H9 (cell line): ENCODE measurements around the gene RYR1. TPM values are rescaled to one million over a fixed set of nuclear protein-coding genes. Genes with fewer than 3 reads are reported as not detected.

Experiments used
- DNase-seq: peaks from one replicate; pipeline ENCODE4 v3.0.0-alpha.2; 2017
- H2AFZ ChIP-seq: one replicate; pipeline ENCODE4 v1.6.1; 2013; ENCODE audit warnings: mild to moderate bottlenecking, low read length, control low read depth, moderate library complexity
- H2AK5ac ChIP-seq: 2 replicates; pipeline ENCODE4 v1.6.1; 2013; ENCODE audit warnings: low read length, control low read depth, mixed read lengths; ENCODE audit not compliant: insufficient read length
- H2BK120ac ChIP-seq: one replicate; pipeline ENCODE4 v1.6.1; 2013; ENCODE audit warnings: low read depth, mild to moderate bottlenecking, low read length, control low read depth, inconsistent platforms; ENCODE audit not compliant: poor library complexity, severe bottlenecking
- H2BK12ac ChIP-seq: 2 replicates; pipeline ENCODE4 v1.6.1; 2013; ENCODE audit warnings: low read length, control low read depth, mixed read lengths, low read depth; ENCODE audit not compliant: insufficient read length
- H2BK15ac ChIP-seq: 2 replicates; pipeline ENCODE4 v1.6.1; 2013; ENCODE audit warnings: low read depth, low read length, control low read depth
- H2BK20ac ChIP-seq: one replicate; pipeline ENCODE4 v1.6.1; 2013; ENCODE audit warnings: low read depth, mild to moderate bottlenecking, low read length, control low read depth, inconsistent platforms; ENCODE audit not compliant: poor library complexity, severe bottlenecking
- H2BK5ac ChIP-seq: 2 replicates; pipeline ENCODE4 v1.6.1; 2013; ENCODE audit warnings: low read length, control low read depth, mixed read lengths; ENCODE audit not compliant: insufficient read length
- H3K14ac ChIP-seq: 2 replicates; pipeline ENCODE4 v1.6.1; 2013; ENCODE audit warnings: low read length, control low read depth; ENCODE audit not compliant: insufficient read depth
- H3K18ac ChIP-seq: 2 replicates; pipeline ENCODE4 v1.6.1; 2013; ENCODE audit warnings: low read depth, mild to moderate bottlenecking, mixed read lengths, low read length, control low read depth; ENCODE audit not compliant: insufficient read length
- H3K23ac ChIP-seq: 2 replicates; pipeline ENCODE4 v1.6.1; 2013; ENCODE audit warnings: low read length, control low read depth, mixed read lengths, low read depth; ENCODE audit not compliant: insufficient read length
- H3K23me2 ChIP-seq: 2 replicates; pipeline ENCODE4 v1.6.1; 2013; ENCODE audit warnings: low read depth, mild to moderate bottlenecking, mixed read lengths, low read length, control low read depth; ENCODE audit not compliant: insufficient read length, poor library complexity, severe bottlenecking
- H3K27ac ChIP-seq: 2 replicates; pipeline ENCODE4 v1.5.1; 2013; ENCODE audit warnings: low read length, control low read depth, mixed read lengths, low read depth; ENCODE audit not compliant: insufficient read length
- H3K27me3 ChIP-seq: 2 replicates; pipeline ENCODE4 v1.6.1; 2013; ENCODE audit warnings: low read length, control low read depth, inconsistent platforms; ENCODE audit not compliant: insufficient read depth
- H3K4ac ChIP-seq: 2 replicates; pipeline ENCODE4 v1.6.1; 2013; ENCODE audit warnings: low read depth, mild to moderate bottlenecking, control low read depth, inconsistent platforms, low read length, moderate library complexity
- H3K4me1 ChIP-seq: 2 replicates; pipeline ENCODE4 v1.6.1; 2013; ENCODE audit warnings: low read length, control low read depth, inconsistent platforms; ENCODE audit not compliant: insufficient read depth
- H3K4me2 ChIP-seq: 2 replicates; pipeline ENCODE4 v1.6.1; 2013; ENCODE audit warnings: low read length, control low read depth, mixed read lengths; ENCODE audit not compliant: insufficient read length, insufficient read depth
- H3K56ac ChIP-seq: 2 replicates; pipeline ENCODE4 v1.6.1; 2013; ENCODE audit warnings: low read depth, mild to moderate bottlenecking, mixed read lengths, low read length, control low read depth; ENCODE audit not compliant: insufficient read length
- H3K79me1 ChIP-seq: 2 replicates; pipeline ENCODE4 v1.6.1; 2013; ENCODE audit warnings: low read depth, mild to moderate bottlenecking, moderate library complexity, low read length, control low read depth, inconsistent platforms; ENCODE audit not compliant: insufficient read depth, poor library complexity, severe bottlenecking
- H3K79me2 ChIP-seq: 2 replicates; pipeline ENCODE4 v1.6.1; 2013; ENCODE audit warnings: low read length, control low read depth, inconsistent platforms; ENCODE audit not compliant: insufficient read depth
- H3K9ac ChIP-seq: 2 replicates; pipeline ENCODE4 v1.6.1; 2013; ENCODE audit warnings: low read length, control low read depth, mixed read lengths; ENCODE audit not compliant: insufficient read length; ENCODE audit errors: extremely low read depth
- H3K9me3 ChIP-seq: one replicate; pipeline ENCODE4 v1.6.1; 2013; ENCODE audit warnings: low read depth, low read length, inconsistent platforms; ENCODE audit not compliant: control insufficient read depth
- H3T11ph ChIP-seq: one replicate; pipeline ENCODE4 v1.6.1; 2013; ENCODE audit warnings: mild to moderate bottlenecking, low read length, control low read depth, inconsistent platforms
- H4K20me1 ChIP-seq: one replicate; pipeline ENCODE4 v1.6.1; 2013; ENCODE audit not compliant: control insufficient read depth, insufficient read length, insufficient read depth
- H4K5ac ChIP-seq: 2 replicates; pipeline ENCODE4 v1.6.1; 2013; ENCODE audit warnings: low read depth, mild to moderate bottlenecking, mixed read lengths, low read length, control low read depth; ENCODE audit not compliant: insufficient read length
- H4K8ac ChIP-seq: replicated peaks from 2 replicates; pipeline ENCODE4 v1.6.1; 2013; ENCODE audit warnings: low read length, control low read depth, mixed read lengths, low read depth; ENCODE audit not compliant: insufficient read length
- H4K91ac ChIP-seq: 2 replicates; pipeline ENCODE4 v1.6.1; 2013; ENCODE audit warnings: low read depth, mild to moderate bottlenecking, moderate library complexity, mixed read lengths, low read length, control low read depth; ENCODE audit not compliant: insufficient read length
- H3K27ac Mint-ChIP-seq, 3 experiments: 2 replicates in 2 of 3; 3 replicates in 1 of 3; pipeline ENCODE4 v1.8.0; 2020 to 2021; ENCODE audit warnings: mixed read lengths in 3 of 3, mild to moderate bottlenecking in 1 of 3, moderate library complexity in 1 of 3
- H3K27me3 Mint-ChIP-seq: 2 replicates; pipeline ENCODE4 v1.8.0; 2021; ENCODE audit warnings: low read depth, mild to moderate bottlenecking, moderate library complexity, mixed read lengths
- H3K36me3 Mint-ChIP-seq, 3 experiments: 2 replicates in 2 of 3; 3 replicates in 1 of 3; pipeline ENCODE4 v1.8.0; 2020 to 2021; ENCODE audit warnings: low read depth in 3 of 3, mixed read lengths in 3 of 3; ENCODE audit not compliant: insufficient read depth in 1 of 3
- H3K4me1 Mint-ChIP-seq, 2 experiments: 2 replicates each; pipeline ENCODE4 v1.8.0; 2020; ENCODE audit warnings: mixed read lengths in 2 of 2
- H3K4me3 Mint-ChIP-seq, 2 experiments: 2 replicates in 1 of 2; 3 replicates in 1 of 2; pipeline ENCODE4 v1.8.0; 2020 to 2021; ENCODE audit warnings: mild to moderate bottlenecking in 2 of 2, mixed read lengths in 2 of 2, moderate library complexity in 1 of 2
- H3K9me3 Mint-ChIP-seq, 2 experiments: 2 replicates in 1 of 2; 3 replicates in 1 of 2; pipeline ENCODE4 v1.8.0; 2020; ENCODE audit warnings: mild to moderate bottlenecking in 2 of 2, mixed read lengths in 2 of 2, moderate library complexity in 1 of 2
- CTCF ChIP-seq: fragments of 200-600 bp; sonication (generic); conservative IDR thresholded peaks from 3 replicates; pipeline ENCODE4 v1.8.0; 2021; ENCODE audit warnings: antibody characterized with exemption, mild to moderate bottlenecking
- WGBS: extraction: QIAGEN DNeasy Blood & Tissue Kit; methylation state at CpG from one replicate; pipeline ENCODE4 v1.1.7; 2013; ENCODE audit warnings: missing lambda C conversion rate, low lambda C conversion rate, mixed read lengths; ENCODE audit not compliant: insufficient read length; ENCODE audit errors: extremely low coverage; 5-methylcytosine and 5-hydroxymethylcytosine counted together
- total RNA-seq: library from RNA; stranded (reverse); gene quantifications from 2 replicates; pipeline ENCODE4 v1.2.1, GENCODE V29; 2021

Gene RYR1
- total RNA-seq, 1 experiment from 2014 or later: 8.9 TPM

- WGBS: no CpG with 5 or more reads among the region's 3 CpGs
- Histone ChIP-seq H3K18ac (no peak overlapping the region), H4K8ac (no peak overlapping the region), H4K20me1 (no peaks in the 10 kb centered on the region), H3K14ac (no peak overlapping the region), H2BK12ac (no peak overlapping the region), H4K5ac (no peak overlapping the region), H3K27me3 (no peaks in the 10 kb centered on the region), H3K56ac (no peak overlapping the region), H2AFZ (no peak overlapping the region), H4K91ac (no peak overlapping the region), H3K79me2 (no peaks in the 10 kb centered on the region; the same call in 1 of the 2 replicates), H3T11ph (no peak overlapping the region), H3K27ac (no peak overlapping the region), H3K79me1 (no peaks in the 10 kb centered on the region), H3K9ac (no peak overlapping the region), H3K23me2 (no peaks in the 10 kb centered on the region), H2BK120ac (no peak overlapping the region), H3K23ac (no peak overlapping the region), H3K4me1 (no peaks in the 10 kb centered on the region; the same call in 1 of the 2 replicates), H2BK5ac (no peak overlapping the region), H2BK15ac (no peak overlapping the region), H3K4ac (no peak overlapping the region), H2AK5ac (no peak overlapping the region), H3K9me3 (no peaks in the 10 kb centered on the region), H2BK20ac (no peak overlapping the region), H3K4me2 (no peak overlapping the region)
- Mint-ChIP-seq H3K9me3 (no peaks in the 10 kb centered on the region), H3K27ac (no peak overlapping the region), H3K27me3 (no peaks in the 10 kb centered on the region; the same call in none of the 2 replicates), H3K4me3 (no peak overlapping the region), H3K36me3 (peaks cover 58 to 75% (median 69%) of the 10 kb centered on the region in 3 experiments), H3K4me1 (peaks cover 9 to 16% of the 10 kb centered on the region in 2 experiments; a peak in 3 of 4 replicates)
- DNase-seq: no peak
- no peak for TF ChIP-seq CTCF
These were observed 72.5 kb downstream of the RYR1 start for GRCh38 chr19:38505958-38506357.
